Measurements from ENCODE around the gene SYK.

- TF ChIP-seq CTCF (IDR thresholded peaks at IDR 0.05): no peak
- no peak for TF ChIP-seq POLR2A (IDR thresholded peaks at IDR 0.05)
Measured at GRCh38 chr9:90808890-90809685, 7.5 kb downstream of the SYK start.
